GM19397 (cell line): ENCODE data around the gene TFAP2A.

Experiments used
- ATAC-seq: cut with Tn5 transposase; IDR thresholded peaks from one replicate; pipeline ENCODE4 v1.9.1; 2021; ENCODE audit warnings: mild to moderate bottlenecking, moderate library complexity; ENCODE audit not compliant: unreplicated experiment

TFAP2A gene

GRCh38 chr6:10401004-10401536, 13.8 kb downstream of the TFAP2A start:
- no peak for ATAC-seq

GRCh38 chr6:10400330-10400729, 14.5 kb downstream of the TFAP2A start:
- no peak for ATAC-seq

DNA sequence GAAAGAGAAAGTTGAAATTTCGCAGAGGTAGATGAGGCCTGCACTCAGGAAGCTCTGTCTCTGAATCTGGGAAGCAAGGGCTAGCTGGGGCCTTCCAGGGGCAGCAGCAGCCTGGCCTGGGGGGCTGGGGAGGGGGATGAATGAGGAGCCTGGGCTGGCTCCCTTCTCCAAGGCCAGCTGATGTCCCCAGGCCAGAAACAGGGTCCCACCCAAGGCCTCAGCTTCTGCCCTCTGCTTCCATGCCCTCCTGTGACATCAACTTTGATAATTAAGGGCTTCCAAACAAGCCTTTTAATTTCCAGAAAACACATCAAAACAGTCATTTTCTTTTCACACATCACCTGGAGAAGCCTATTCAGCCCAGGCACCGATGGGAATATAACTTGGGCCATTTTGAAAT, 15.4 kb downstream of the TFAP2A start:
- ATAC-seq = no peak

DNA sequence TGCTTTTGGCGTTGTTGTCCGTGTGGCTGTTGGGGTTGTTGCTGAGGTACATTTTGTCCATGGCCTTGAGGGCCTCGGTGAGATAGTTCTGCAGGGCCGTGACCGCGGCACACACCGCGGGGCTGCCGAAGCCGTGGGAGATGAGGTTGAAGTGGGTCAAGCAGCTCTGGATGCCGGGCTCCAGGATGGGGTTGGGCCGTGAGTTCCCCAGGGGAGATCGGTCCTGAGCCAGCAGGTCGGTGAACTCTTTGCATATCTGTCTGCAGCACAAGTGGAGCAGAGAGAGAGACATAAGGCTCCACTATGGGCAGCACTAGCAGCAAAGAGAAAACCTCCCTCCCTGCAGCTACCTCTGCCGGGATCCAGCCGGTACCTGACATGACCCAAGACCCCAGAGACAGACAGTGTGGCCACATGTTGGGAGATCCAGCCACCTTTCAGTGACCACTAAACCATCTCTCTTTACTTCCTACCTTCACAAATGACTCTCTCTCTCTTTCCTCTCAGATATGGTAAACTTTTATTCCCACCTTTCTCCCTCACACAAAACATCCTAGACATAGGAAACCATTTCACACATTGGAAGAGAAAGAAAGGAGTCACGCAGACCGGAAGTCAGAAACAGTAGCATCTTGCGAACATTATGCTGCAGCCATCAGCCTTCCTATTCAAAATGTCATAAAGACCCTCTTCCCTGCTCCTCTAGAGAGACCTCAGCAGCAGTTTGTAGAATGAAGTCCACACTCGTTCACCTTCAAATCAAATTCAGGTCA, 16.2 kb downstream of the TFAP2A start:
- ATAC-seq = no peak

GRCh38 chr6:10397756-10398445, 17.0 kb downstream of the TFAP2A start:
- no peak for ATAC-seq

DNA sequence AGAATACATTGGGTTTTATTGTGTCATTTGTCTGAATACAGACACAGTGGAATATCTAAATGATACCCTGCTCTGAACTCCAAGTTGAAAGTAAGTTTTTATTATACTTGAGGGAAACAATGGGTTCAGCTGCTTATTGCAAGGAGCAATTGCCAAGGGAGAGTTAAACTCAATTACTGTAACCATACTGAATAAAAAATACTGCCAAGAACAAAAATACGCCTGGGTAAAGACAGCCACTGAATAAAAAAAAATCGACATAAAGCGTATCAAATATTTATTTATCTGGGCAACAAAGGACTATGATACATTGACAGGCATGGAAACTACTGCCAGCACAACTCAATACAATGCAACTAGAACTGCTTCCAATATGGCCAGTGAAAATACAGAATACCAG, 18.1 kb downstream of the TFAP2A start:
- ATAC-seq = no peak

GRCh38 chr6:10395704-10396546, 18.9 kb downstream of the TFAP2A start:
- ATAC-seq = no peak

DNA sequence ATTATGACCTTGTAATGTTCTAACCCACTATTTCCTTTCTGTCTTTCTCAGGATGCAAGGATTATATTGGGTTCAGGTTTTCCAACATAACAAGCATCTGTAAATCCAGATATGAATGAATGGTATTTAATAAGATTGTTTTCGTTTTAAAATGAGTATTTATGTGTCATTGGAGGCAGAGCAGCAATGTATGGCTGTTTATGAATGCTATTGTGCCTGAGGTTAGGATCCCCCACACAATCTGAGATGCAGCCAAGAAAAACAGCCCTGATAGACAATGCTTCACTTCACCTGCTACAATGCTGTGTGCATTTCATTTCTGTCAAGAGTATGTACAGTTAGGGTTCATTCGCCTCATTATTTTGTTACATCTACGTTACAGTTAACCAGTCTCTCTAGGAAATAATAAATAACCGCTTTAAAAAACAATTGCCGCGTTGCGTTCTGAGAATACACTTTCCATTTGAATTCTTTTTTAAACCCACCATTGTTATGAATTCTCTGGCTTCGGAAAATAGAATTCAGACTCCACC, 19.6 kb downstream of the TFAP2A start:
- no peak for ATAC-seq

DNA sequence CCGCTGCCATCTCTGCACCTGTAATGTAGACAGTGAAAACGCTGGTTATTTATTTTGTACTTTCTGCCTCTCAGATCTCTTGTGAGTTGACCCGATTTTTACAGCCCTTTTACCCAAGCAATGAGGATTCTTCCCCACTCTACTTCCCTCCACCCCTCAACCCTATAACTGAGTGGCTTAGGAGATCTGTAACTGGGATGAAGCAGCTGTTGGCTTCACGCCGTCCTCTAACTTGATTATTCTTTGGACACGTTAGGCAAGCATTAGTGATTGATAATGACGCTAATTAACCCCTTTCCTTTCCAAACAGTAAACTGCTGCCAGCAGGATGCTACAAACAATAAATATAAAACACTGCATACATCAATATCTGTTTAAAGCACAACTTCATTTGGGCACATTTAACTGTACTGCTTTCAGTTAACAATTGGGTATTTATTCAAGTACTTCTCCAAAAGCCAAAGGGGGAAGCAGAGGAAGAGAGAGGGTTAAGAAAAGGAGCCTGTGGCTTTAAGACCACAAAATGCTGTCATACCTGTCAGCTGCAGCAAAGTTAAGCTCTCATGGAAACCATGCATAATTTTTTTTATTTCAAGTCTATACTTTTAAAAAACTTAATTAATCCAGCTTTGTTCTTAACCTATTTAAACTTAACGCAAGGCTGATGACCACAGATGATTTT, 21.2 kb downstream of the TFAP2A start:
- ATAC-seq = no peak

DNA sequence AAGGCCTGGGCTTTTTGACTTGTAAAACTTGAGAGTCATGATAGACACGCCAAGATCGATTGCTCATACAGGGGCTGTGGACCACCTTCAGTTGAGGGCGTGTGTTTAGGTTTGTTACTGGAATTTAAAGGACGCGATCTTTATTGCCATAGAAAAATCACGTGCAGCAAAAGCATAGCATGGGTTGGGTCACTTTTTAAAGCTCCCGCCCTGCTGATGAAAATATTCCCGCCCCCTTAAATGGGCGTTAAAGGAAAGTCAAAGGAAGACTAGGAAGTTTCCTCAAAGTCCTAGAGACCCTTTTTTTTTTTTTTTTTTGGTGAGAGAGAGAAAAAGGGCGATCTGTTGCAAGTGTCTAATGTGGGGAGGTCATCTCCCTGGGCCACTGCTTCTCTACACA, 23.1 kb downstream of the TFAP2A start:
- ATAC-seq = no peak

- no peak for ATAC-seq
Measured at GRCh38 chr6:10391299-10391630, 23.6 kb downstream of the TFAP2A start.

- no peak for ATAC-seq
Measured at GRCh38 chr6:10390495-10391298, 24.2 kb downstream of the TFAP2A start.

GRCh38 chr6:10389739-10390494, 25.0 kb downstream of the TFAP2A start:
- no peak for ATAC-seq

DNA sequence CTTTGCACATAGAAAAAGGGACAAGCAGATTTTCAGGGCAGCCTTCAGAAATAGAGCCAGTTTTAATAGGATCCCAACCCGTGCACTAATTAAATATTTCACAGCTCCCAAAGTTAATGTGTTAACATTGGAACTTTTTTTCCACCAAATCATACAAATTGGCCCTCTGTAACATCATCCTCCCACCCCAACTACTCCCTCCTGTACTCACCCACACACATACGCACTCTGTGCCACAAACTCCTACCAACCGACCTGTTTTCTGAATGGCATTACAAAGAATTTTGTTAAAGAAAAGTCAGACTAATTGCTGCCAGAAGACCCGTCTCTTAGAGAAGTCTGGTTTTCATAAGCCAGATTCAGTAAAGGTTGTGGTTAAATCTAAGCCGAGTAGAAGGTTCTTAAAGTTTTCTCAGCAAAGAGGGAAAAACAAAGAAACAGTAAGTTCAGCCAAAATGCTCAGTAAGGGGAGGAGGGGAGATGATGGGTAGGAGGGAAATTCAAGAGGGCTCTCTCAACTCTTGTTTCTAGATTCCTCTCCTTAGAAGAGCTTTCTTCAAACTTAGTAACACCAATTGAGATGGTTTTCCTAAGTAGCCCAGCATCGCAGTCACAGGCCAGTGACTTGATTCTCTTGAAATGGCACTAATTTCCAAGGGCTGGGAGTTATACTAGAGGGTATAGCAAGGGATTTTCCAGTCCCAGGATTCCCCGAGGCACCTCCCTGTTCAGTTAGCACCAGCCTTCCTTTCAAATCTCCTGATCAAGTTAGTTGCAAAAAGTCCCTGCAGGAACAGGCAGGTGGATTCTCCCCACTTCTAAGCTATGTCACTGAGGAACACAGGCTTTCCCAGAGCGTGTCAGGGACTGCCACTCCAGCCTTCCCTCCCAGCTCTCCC, 27.9 kb downstream of the TFAP2A start:
- ATAC-seq = no peak

GRCh38 chr6:10386220-10386619, 28.7 kb downstream of the TFAP2A start:
- ATAC-seq = no peak

GRCh38 chr6:10385524-10386132, 29.2 kb downstream of the TFAP2A start:
- ATAC-seq = no peak

DNA sequence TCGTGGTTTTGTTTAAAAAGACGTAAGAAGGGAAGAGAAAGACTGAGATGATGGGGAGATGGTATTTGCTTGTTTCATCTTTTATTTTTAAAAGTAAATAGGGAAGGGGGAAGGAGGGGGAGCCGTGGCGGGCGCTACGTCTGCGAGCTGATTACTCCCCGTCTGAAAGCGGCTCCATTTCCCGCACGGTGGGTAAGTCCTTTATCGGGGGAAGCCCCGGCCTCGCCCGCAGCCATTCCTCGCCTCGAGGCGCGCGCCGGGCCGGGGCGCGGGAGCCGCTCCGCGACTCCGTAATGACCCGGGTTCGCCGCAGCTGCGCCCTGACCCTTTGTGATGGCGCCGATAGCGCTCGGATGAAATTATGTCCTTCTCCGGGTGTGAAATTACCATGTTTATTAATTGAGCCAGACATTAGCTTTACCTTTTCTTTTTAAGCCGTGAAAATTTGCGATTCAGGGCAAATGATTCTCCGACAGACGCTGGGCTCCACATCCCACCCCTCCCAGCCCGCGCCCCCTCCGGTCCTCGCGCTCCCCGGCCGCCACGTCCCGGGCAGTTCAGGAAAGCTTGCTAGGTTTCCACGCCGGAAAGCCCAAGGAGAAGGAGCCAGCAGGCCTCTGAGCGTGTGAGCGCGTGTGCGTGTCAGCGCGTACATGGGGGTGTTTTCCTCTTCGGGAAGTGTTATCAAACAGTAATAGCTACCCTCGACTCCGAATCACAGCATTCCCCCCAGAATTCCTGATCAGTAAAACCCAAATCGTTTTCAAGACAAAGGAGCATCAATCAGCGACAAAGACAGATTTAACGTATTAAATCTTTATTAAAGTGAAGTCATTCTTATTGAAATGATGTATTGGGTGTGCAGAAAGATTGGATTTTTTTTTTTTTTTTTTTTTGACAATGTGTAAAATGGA, 30.0 kb downstream of the TFAP2A start:
- no peak for ATAC-seq
